ENCODE measurements around the gene PRSS21.

The PRSS21 gene

DNA sequence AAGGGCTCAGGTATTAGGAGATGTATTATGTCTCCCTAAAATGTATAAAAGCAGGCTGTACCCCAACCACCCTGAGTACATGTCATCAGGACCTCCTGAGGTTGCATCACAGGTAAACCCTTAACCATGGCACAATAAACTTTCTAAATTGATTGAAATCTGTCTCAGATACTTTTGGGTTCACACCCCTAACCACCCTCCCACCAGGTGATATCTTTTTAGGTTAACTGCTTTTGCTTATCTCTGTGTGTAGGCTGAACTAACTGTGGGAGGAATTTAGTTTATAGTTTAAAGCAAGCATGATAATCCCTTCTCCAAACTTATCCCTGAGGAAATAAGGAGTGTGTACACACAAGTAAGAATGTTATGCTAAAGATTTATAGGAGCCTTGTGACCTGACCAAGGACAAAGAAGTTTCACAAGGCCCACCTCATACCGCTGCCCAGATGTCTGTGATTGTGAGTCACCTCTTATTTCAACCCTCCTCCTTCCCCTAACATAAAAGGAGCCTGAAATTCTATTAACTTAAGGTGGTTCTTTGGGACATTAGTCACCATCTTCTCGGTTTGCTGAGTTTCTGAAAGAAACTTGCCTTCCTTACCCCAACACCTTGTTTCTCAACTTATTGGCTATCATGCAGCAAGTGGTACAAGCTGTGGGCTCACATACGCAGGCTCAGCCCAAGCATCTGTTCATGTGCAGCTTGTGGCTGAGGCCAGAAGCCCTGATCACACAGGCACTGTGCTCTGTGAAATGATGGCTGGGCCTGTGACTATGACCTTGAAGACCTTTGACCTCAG lies 29.7 kb downstream of the PRSS21 start:
- DNase-seq = no peak

DNA sequence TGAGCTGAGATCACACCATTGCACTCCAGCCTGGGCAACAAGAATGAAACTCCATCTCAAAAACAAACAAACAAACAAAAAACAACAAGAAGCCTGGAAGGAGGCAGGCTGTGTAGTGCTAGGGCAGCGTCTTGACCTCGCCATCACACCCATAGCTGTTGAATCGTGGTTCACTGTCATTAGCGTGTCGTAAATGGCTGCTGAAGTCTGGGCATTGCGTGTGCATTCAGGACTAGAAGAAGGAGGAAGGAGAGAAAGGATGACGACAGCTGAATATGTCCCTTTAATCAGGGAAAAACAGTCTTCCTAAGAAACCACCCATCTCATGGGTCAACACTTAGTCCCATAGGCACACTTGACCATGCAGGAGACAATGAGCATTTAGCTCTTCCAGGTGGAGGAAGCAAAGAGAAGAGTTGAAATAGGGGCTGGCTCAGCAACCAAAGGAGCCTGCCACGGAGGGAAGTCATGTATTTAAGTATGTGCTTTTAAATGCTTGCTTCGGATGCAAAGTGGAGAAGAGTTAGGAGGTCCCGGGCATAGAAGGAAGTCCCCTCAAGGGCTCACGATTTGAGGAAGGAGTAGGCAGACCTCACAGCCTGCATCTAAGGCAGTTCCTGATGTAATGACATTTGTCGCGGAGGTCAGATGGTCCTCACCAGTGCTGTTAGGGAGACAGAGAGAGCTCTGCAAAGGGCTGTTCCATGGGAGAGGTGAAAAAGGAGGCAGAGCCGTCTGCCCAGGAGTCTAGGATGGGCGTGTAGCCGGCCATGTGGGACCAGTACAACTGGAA lies 32.1 kb downstream of the PRSS21 start:
- no peak for DNase-seq

DNA sequence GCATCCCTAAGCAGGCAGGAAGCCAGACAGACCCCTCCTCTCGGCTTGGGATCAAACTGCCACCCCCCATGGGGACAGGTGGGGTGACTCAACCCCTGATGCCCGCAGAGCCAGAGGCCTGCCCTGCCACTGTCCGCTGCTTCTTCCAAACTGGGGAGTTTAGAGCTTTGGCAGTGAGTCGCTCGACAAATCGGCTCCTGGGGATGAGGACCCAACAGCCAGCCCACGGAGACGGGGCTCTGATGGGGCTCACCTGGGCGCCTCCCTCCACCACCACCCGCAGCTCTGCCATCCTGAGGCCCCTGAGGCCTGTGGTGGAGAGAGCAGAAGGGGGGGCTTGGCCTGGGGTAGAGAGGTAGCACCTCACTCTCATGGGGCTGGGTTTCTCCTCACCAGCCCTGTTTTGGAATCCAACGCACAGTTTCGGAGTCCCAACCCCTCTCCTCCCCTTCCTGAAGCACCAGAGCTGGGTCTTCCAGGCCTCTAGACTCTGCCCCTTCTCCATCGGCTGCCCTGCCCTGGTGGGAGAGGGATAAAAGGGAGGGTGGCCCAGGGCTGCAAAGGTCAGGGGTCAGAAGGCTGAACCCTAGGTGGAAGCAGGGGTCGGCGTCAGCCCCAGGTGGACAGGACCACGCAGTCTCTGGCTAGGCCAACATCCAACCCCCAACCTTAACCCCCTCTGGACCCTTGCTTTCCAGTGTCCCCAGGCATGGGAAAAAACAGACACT lies 35.1 kb downstream of the PRSS21 start:
- no peak for DNase-seq

DNA sequence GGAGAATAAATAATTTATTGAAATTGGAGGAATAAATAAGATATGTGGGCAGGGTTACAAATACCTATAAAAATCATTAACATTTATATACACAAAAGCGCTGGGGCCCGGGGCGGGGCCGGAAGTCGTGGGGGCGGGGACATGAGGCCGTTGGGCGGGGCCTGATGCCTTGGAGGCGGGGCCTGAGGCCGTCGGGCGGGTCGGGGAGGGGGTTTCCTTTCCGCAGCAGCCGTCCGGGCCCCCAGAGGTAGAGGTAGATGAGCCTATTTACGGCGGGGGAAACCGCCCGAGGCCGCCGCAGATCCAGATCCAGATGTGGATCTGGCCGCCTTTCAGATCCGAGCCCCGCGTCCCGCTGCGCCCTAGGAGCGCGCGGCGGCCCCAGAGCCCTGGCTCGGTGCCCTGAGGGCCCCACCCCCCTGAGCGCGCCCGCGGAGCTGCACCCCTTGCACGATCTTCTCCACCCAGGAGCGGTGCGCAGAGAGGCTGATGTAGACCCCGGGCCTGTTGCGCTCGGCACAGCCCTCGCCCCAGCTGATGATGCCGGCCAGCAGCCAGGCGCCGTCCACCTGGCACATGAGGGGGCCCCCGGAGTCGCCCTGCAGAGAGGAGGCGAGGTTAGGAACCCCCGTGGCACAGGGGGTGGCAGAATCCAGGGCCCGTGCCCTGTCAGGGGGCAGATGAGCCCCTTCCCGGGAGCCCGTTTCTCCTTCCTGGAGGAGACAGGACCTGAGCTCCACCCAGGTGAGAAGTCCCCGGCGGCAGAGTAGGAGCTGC lies 35.9 kb downstream of the PRSS21 start:
- no peak for DNase-seq

DNA sequence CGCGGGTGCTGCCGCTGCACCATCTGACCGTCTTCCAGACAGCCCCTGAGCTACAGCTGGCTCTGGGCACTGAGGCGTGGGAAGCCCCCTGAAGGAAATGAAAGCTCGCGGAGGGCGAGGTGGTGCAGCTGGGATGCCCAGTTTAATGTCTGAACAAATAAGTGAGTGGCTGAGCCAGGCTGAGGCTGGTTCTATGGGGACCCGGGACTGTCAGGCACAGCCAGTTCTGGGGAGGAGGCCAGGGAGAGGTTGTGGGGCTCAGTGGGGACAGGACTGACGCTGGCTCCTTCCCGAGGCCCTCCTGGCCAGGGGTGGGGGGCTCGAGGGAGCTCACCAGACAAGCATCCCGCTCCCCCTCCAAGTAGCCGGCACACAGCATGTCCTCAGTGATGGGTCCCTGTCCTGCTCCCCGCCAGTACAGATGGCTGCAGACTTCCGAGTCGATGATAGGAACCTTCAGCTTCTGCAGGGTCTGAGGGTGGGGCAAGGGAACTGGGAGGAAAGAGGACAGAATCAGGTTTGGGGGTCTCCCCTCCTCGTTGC lies 36.6 kb downstream of the PRSS21 start:
- no peak for DNase-seq

DNA sequence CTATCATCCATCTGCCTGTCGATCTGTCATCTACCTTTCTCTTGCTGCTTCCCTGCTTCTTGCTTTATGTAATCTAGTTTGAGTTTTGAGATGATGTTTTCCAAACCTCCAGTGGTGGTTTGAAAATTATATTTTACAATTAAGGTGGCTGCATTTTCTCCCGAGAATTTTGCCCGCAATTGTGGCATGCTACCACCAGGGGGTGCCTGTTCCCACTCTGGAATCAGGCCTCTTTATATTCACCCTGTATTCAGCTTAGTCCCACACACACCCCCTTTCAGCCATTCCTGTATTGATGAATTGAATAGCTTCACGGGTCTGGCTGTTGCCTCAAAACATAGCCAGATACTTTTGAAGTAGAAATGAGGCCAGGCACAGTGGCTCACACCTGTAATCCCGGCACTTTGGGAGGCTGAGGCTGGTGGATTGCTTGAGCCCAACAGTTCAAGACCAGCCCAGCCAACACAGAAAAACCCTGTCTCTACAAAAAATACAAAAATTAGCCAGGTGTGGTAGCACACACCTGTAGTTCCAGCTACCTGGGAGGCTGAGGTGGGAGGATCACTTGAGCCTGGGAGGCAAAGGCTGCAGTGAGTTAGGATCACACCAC lies 37.8 kb downstream of the PRSS21 start:
- no peak for DNase-seq

DNA sequence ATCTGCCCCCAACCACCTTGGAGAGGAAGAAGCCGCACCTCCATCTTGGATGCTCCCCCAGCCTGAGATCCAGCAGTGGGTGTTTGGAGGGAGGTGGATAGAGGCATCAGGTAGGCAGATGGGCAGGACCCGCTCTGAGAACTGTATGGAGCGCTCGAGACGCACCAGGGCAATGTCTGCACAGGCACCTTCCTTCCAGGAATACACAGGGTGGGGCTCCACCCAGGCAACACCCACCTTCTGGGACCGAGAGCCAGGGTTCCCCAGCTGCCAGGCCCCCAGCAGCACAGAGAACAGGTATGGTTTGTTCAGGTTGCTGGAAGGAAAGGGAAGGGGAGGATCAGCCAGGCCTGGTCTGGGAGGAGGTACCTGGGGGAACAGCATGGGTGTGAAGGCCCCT lies 38.5 kb downstream of the PRSS21 start:
- DNase-seq = no peak

DNA sequence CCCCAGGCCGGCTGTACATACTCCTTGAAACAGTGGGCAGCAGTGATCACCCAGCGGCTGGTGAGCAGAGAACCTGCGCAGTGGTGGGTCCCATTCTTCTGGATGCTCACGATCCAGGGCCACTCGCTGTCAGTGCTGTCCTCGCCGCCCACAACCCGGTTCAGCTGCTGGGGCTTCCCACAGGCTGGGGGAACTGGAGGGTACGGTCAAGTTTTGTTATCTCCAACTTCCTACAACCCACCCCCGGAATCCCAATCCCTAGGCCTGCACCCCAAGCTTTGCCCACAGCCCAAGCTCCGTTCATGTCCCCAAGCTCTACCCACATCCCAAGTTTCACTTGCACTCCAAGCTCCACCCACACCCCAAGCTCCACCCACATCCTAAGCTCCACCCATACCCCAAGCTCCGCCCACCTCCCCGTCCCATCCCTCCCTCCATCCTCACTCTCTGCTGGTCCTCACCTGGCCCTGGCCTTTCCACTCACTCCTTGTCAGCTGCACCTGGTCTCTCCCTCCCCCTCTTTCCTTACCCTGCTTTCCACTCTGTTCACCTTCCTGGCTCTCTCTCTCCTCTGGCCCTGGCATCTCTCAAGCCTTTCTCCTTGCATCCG lies 39.1 kb downstream of the PRSS21 start:
- DNase-seq = no peak

DNA sequence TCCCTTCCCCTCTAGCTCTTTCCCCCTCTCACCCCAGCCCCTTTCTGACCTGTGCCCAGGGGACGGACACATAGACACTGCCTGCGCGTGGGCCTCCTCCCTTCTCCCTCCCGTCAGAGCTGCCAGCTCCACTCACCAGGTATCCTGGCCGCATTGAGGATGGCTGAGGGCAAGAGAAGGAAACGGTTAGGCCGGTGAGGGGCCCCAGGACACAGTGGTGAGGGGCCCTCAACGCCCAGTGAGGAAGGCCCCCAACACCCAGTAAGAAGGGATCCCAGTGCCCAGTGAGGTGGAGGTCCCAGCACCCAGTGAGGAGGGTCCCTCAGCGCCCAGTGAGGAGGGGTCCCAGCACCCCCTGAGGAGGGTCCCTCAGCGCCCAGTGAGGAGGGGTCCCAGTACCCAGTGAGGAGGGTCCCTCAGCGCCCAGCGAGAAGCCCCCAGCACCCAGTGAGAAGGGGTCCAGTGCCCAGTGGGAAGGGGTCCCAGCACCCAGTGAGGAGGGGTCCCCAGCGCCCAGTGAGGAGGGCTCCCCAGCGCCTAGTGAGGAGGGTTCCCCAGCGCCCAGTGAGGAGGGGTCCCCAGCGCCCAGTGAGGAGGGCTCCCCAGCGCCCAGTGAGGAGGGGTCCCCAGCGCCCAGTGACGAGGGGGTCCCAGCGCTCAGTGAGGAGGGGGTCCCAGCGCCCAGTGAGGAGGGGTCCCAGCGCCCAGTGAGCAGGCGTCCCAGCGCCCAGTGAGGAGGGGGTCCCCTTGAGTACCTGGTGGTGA lies 39.8 kb downstream of the PRSS21 start:
- no peak for DNase-seq

DNA sequence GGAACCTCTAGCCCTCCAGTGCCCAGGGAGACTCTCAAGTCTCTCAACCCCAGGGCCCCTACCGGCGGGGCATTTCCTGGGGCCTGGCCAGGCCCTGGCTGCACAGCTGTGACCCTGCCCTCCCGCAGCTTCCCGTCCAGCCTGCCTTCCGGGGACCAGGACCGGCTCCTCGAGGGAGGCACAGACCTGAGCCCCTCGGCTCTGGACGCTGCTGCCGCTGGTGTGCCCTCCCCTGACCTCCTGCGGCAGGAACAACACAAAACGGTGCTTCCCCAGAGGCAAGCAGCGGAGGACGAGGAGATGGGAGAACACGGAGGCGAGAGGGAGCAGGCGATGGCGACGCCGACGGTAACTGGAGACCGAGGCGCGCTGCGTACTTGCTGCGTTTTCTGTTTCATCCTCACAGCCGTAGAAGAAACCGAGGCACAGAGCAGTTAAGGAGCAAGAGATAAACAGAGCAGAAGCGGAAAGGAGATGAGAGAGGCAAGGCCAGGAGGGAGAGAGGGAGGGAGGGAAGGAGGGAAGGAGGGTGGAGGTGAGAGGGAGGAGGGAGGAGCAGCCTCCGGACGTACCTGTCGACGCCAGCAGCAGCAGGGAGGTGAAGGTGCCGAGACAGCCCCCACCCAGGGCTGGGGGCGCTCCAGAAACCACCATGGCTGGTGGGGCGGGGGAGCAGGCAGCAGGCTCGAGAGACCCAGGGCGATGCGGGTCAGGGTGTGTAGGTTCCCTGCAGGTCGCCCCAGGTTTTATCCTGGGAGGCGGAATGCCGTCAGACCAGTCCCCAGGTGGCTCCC lies 40.6 kb downstream of the PRSS21 start, which contains the start of gene PRSS22:
PRSS22 (minus strand) TSS at position 720 of the 794 bp plus-strand sequence; CDS start at position 654, 66 bp downstream.
- DNase-seq = no peak

DNA sequence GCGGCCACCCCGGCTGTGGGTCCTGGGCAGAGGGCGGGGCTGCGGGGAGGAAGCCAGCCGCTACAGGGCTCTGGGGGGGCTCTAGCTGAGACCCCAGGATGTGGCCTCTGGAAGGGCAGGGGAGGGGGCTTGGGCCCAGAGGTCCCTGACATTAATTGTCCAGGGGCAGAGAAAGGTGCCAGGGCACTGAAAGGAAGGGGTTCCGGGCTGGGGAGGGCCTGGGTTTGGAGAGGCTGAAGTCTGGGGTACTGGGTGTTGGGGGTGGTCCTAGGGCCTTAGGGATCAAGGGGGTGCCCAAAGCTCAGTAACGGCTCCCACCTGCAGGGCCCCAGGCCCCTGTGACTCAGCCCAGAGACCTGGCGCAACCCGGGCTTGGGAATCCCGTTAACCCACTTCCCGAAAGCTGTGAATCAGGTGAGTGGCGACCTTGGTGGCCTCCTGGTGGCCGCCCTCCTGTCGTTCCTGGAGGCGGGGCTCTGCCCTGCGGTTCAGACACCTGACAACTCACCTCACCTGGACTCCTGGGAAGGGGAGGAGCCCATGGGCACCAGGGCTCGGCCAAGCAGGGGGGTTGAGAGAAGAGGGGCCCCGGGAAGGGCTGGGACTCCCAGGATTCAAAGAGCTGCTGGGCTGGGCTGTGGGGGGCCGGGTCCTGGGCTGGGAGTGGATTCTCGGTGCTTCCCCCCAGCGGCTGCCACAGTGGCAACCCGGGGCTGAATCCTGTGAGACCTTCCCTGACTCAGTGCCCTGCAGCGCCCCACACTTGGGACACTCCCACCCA lies 41.4 kb downstream of the PRSS21 start:
- no peak for DNase-seq

DNA sequence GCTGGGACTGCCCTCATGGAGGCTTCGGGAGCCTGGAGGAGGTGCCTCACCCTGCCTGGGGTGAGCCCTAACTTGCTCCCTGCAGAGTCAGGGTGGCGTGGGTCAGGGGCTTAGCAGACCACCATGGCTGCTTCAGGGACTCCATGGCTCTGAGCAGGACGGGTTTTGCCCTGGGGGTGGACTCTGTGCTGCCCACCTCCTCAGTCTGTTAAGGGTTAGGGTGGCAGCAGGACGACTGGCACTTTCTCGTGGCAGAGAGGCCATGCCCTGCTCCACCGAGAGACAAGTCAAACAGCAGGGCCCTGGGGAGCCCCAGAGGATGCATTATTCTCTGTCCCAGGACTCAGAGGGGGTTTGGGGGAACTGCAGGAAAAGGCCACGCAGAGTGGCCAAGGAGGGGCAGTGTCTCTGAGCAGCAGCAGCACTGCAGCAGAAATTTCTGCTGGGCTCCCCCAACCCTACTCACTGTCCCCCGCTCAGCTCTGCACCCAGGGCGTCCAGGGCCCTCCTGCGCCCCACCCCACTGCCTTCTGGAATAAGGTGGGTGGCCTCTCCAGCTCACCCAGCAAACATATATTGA lies 42.7 kb downstream of the PRSS21 start:
- DNase-seq = no peak

DNA sequence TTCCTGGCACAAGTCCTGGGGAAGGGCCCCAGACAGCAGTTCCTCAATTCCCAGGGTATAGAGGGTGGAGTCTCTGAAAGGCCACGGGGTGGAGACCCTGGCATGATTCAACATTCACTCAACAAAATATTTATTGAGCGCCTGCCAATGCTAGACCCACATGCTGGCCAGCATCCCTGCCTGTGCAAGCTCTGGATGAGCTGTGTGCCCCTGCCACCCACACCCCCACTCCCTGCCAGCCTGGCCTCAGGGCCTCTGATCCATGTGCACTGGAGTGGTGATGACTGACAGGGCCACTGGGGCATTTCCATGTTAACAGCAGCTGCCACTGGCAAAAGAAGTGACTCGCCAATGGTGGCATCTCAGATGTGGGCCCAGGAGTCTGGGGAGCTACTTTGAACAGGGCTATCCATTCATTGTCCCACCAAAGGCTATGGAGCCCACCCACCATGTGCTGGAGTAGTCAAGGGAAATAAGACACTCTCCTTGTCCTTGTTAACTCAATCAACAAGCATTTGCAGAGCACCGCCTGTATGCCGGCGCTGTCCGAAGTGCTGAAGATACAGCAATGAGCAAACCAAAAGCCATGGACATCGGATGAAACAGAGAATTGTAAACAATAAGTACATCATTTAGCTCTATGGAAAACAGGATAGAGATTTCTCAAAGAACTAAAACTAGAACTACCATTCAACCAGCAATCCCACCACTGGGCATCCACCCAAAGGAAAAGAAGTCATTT lies 44.0 kb downstream of the PRSS21 start:
- no peak for DNase-seq

DNA sequence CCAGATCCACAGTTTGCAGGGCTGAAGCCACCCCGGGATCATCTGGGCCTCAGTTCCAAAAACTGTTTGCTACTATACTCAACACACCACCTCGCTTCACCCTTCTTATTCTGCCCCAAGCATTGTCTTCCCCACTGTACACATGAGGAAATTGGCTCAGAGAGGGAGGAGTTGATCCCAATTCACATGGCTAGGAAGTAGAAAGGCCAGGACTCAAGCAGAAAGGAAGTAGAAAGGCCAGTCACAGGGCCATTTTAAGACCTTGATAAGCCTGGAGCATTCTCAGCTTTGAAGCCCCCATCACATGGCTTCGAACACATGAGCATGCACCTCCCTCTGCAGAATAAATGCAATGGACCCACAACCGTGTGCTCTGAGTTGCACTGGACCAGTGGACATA lies 48.6 kb downstream of the PRSS21 start:
- no peak for DNase-seq

DNA sequence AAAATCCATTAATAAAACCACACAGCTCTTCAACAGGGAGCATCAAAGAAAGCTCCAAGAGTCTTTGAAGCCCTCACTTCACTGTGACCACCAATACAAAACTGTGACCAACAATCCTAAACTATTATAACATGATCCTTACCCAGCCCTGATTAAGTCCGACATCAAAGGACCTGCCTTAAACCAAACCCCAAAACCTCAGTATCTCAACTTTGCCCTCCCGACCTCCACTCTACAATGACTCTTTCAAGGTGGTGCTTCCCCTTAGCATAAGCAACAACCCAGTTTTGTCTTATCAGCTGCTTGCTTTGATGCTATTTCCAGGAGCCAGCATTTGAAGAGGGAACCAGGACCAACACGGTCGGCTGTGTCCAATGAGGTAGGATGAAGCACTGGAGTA lies 49.4 kb downstream of the PRSS21 start:
- no peak for DNase-seq

DNA sequence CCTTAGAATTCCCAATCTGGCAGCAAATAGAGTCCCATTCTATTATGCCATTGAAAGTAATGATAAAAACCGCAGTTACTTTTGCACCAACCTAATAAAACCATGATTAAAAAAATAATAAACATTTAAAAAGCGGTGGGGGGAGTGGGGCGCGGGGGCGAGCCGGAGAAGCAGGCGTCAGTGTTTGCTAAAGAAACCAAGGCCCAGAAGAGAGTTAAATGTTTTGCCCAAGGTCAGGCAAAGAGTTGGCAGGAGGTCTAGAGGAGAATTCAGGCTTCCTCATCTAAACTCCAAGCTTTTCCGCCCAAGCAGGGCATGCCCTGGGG lies 50.6 kb downstream of the PRSS21 start:
- no peak for DNase-seq

DNA sequence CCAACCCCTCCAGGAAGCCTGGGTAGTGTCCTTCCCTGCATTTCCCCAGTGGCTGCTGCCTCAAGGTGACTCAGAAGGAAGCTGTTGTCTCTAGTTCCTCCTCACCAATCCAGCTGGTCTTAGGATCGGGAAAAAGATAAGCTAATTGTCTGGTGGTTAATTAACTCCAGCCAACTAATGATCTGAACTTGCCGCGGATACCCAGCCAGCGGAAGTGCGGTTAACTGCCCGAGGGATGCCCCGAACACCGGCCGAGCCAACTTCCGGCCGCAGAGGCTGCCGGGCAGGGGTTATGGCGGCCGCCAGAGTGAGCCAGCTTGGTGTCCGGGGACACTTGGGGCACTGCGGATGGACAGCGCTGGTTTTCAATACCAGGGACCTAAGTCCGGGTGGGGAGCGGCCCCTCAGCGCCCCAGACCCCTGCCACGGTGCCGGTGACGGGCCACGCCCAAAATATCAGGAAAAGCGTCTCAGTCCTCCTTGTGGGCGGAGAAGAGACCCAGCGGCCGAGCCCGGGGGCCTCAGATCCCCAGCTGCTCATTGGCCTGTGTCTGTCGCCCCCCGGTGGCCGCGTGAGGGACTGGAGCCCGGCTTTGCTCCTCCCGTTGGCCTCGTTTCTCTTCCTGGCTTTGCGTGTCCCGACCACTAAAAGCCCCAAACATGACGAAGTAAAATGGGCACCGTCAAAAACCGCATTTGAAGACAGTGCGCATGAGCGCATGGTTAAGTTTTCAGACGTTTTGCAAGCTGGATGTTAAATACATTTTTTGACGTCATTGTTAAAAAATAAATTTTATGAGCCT lies 51.2 kb downstream of the PRSS21 start:
- DNase-seq = peak; percentile 92

All from GF-D8 (cell line).